Thyroid gland (tissue), 4 donors: ENCODE results near the gene TMEM94.
"Not testable (repeated sequence)": the region's sequence is repeated elsewhere in the genome, so short reads cannot be mapped to it uniquely, and the experiment has no call there.

Experiments
- POLR2A ChIP-seq, 2 donors: fragments of 450-650 bp; IDR thresholded peaks; one replicate each; pipeline ENCODE4 v1.6.1; 2017; ENCODE audit warnings: antibody characterized with exemption in 2 of 2, mild to moderate bottlenecking in 2 of 2, moderate library complexity in 1 of 2
- TF ChIP-seq, protein P1 (sequence below), 6 experiments: fragments of 200-600 bp in 3 of 6; fragments of 450-650 bp in 3 of 6; sonication (generic) in 3 of 6; IDR thresholded peaks; one replicate each; pipeline ENCODE4 v1.5.1; 2016 to 2019; ENCODE audit warnings: antibody characterized with exemption in 6 of 6, mild to moderate bottlenecking in 2 of 6, inconsistent platforms in 1 of 6, moderate library complexity in 1 of 6

DNA sequence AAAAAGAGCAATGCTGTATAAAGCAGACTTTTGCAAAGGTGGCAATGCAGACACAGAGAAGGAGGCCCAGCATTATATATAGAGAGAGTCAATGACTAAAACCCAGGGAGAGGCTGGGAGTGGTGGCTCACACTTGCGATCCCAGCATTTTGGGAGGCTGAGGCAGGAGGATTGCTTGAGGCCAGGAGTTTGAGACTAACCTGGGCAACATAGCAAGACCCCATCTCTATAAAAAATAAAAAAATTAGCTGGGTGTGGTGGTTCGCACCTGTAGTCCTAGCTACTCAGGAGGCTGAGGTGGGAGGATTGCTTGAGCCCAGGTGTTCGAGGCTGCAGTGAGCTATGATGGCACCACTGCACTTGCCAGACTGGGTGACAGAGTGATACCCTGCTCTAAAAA lies 1.8 kb upstream of the TMEM94 start:
- TF ChIP-seq, protein P1, sequence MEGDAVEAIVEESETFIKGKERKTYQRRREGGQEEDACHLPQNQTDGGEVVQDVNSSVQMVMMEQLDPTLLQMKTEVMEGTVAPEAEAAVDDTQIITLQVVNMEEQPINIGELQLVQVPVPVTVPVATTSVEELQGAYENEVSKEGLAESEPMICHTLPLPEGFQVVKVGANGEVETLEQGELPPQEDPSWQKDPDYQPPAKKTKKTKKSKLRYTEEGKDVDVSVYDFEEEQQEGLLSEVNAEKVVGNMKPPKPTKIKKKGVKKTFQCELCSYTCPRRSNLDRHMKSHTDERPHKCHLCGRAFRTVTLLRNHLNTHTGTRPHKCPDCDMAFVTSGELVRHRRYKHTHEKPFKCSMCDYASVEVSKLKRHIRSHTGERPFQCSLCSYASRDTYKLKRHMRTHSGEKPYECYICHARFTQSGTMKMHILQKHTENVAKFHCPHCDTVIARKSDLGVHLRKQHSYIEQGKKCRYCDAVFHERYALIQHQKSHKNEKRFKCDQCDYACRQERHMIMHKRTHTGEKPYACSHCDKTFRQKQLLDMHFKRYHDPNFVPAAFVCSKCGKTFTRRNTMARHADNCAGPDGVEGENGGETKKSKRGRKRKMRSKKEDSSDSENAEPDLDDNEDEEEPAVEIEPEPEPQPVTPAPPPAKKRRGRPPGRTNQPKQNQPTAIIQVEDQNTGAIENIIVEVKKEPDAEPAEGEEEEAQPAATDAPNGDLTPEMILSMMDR (IDR thresholded peaks at IDR 0.05), result not testable (repeated sequence)
- not testable (repeated sequence) for TF ChIP-seq POLR2A (IDR thresholded peaks at IDR 0.05)
